HepG2 (cell line): ENCODE results near the gene ERCC6L2. TPM values are rescaled to one million over a fixed set of nuclear protein-coding genes. Genes with fewer than 3 reads are reported as not detected.

Source experiments
- DDIT3 ChIP-seq: sonication (generic); formaldehyde crosslinking; IDR thresholded peaks from 2 replicates; pipeline ENCODE4 v1.4.0; 2020; ENCODE audit warnings: mild to moderate bottlenecking, missing genetic modification reagents
- HNF1A ChIP-seq, 2 experiments: sonication (generic) in 1 of 2; formaldehyde crosslinking in 1 of 2; IDR thresholded peaks; 2 replicates each; pipeline versions ENCODE4 v1.4.0 to v1.6.1; 2016 to 2020; ENCODE audit warnings: borderline replicate concordance in 1 of 2, low read depth in 1 of 2, mild to moderate bottlenecking in 1 of 2, missing genetic modification reagents in 1 of 2
- MLXIP ChIP-seq: sonication (generic); formaldehyde crosslinking; IDR thresholded peaks from 2 replicates; pipeline ENCODE4 v1.9.0; 2021; ENCODE audit warnings: missing genetic modification reagents, borderline replicate concordance
- NKX3-1 ChIP-seq: sonication (generic); formaldehyde crosslinking; IDR thresholded peaks from 2 replicates; pipeline ENCODE4 v1.5.0; 2020; ENCODE audit warnings: missing genetic modification reagents
- NR0B2 ChIP-seq: sonication (generic); formaldehyde crosslinking; IDR thresholded peaks from 2 replicates; pipeline ENCODE4 v1.4.0; 2020; ENCODE audit warnings: mild to moderate bottlenecking, missing genetic modification reagents
- SALL2 ChIP-seq: sonication (generic); formaldehyde crosslinking; IDR thresholded peaks from 2 replicates; pipeline ENCODE4 v1.8.1; 2023; ENCODE audit warnings: mild to moderate bottlenecking, missing genetic modification reagents, inconsistent platforms
- SMAD1 ChIP-seq: sonication (generic); formaldehyde crosslinking; IDR thresholded peaks from 2 replicates; pipeline ENCODE4 v1.4.0; 2020; ENCODE audit warnings: missing genetic modification reagents, low read depth, mild to moderate bottlenecking, borderline replicate concordance
- TEF ChIP-seq: sonication (generic); formaldehyde crosslinking; IDR thresholded peaks from 2 replicates; pipeline ENCODE4 v1.5.0; 2020; ENCODE audit warnings: missing genetic modification reagents
- ZBTB1 ChIP-seq: sonication (generic); formaldehyde crosslinking; IDR thresholded peaks from 2 replicates; pipeline ENCODE4 v1.4.0; 2020; ENCODE audit warnings: missing genetic modification reagents, borderline replicate concordance
- ZNF691 ChIP-seq: sonication (generic); formaldehyde crosslinking; IDR thresholded peaks from 2 replicates; pipeline ENCODE4 v1.4.0; 2020; ENCODE audit warnings: missing genetic modification reagents, low read depth, mild to moderate bottlenecking, borderline replicate concordance
- polyA plus RNA-seq, 8 experiments: library from polyadenylated mRNA; depleted of rRNA in 3 of 8; stranded (reverse) in 7 of 8; unstranded in 1 of 8; fragments of >200 nt; fragmentation: Illumina TruSeq in 4 of 8; extraction: Trizol in 4 of 8; gene quantifications; 2 replicates each; pipeline versions ENCODE4 v1.2.1 to v1.2.3, GENCODE V29; 2011 to 2016; ENCODE audit warnings: low read depth in 4 of 8, missing spikeins in 1 of 8, mixed read lengths in 1 of 8; ENCODE audit not compliant: insufficient read depth in 1 of 8
- total RNA-seq, 5 experiments: library from RNA; depleted of rRNA; stranded (reverse); fragments of >200 nt; fragmentation: Illumina TruSeq; extraction: Trizol; gene quantifications; 2 replicates each; pipeline ENCODE4 v1.2.3, GENCODE V29; 2016; ENCODE audit warnings: low read depth in 1 of 5
- TF ChIP-seq, protein P1 (sequence below): IDR thresholded peaks from 2 replicates; pipeline ENCODE4 v1.6.1; 2016; ENCODE audit warnings: control low read depth
- TF ChIP-seq, protein P2 (sequence below): sonication (generic); formaldehyde crosslinking; IDR thresholded peaks from 2 replicates; pipeline ENCODE4 v1.4.0; 2020; ENCODE audit warnings: mild to moderate bottlenecking, missing genetic modification reagents

Gene ERCC6L2
- total and polyA plus RNA-seq, 2 of the 13 experiments (the other 11 are each of a cell fraction or from before 2014, with no cell fraction given) = 13.4 to 45.9 TPM

DNA sequence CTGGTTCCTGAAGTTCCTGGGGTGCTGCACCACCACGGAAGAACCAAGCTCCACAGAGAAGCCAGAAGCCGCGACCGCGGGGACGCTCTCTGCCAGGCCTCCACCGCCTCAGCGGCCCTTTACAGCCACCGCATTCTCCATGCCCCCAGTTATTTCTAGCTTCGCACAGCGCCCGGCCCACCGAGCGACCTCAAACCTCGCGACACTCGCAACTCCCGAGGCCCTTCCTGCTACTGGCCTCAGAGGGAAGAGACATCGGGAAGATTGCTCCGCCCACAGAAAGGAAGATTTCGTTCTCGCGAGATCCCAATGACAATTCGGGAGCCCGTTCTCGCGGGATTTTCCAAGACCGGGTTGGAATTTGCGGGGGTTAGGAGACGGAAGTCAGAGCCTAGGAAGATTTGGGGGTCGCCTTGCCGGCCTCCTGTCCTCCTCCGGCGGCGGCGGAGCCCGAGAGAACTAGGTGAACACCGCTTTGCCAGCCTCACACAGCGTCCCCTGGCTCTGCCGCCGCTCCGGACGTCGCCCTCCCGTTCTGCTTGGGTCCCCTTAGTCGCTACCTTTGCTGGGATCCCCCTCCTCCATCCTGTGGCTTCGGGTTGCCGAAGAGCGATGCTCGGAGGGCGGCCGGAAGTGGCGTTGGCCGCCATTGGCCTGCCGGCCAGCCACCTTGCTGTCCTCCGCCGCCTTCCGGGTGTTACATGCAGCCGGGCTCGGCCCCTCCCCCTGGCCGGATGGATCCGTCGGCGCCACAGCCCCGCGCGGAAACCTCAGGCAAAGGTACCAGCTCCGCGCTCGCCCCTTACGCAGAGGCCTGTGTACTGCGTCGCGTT is at the start of gene ERCC6L2 (continued):
- TF ChIP-seq TEF (CRISPR knock-in tag) (0 out of 2 replicates have a peak, but pooled peaks have one; percentile 35), ZNF691 (peak; percentile 88; the same call in 1 of the 2 replicates), NR0B2 (CRISPR knock-in tag) (peak; percentile 94), ZBTB1 (CRISPR knock-in tag) (no peak), DDIT3 (CRISPR knock-in tag) (no peak), MLXIP (CRISPR knock-in tag) (no peak), NKX3-1 (peak; percentile 40; the same call in 1 of the 2 replicates), SALL2 (peak; percentile 93; the same call in 1 of the 2 replicates), HNF1A (IDR thresholded peaks at IDR 0.05; ENCODE audit: low read depth) (no peak; the same call in 1 of the 2 replicates), HNF1A (CRISPR knock-in tag; IDR thresholded peaks at IDR 0.05; ENCODE audit: borderline replicate concordance) (peak; percentile 47; the same call in 1 of the 2 replicates), SMAD1 (peak; percentile 21; the same call in 1 of the 2 replicates)
- TF ChIP-seq, protein P1, sequence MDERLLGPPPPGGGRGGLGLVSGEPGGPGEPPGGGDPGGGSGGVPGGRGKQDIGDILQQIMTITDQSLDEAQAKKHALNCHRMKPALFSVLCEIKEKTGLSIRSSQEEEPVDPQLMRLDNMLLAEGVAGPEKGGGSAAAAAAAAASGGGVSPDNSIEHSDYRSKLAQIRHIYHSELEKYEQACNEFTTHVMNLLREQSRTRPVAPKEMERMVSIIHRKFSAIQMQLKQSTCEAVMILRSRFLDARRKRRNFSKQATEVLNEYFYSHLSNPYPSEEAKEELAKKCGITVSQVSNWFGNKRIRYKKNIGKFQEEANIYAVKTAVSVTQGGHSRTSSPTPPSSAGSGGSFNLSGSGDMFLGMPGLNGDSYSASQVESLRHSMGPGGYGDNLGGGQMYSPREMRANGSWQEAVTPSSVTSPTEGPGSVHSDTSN (CRISPR knock-in tag) = no peak; the same call in none of the 2 replicates
- TF ChIP-seq, protein P2, sequence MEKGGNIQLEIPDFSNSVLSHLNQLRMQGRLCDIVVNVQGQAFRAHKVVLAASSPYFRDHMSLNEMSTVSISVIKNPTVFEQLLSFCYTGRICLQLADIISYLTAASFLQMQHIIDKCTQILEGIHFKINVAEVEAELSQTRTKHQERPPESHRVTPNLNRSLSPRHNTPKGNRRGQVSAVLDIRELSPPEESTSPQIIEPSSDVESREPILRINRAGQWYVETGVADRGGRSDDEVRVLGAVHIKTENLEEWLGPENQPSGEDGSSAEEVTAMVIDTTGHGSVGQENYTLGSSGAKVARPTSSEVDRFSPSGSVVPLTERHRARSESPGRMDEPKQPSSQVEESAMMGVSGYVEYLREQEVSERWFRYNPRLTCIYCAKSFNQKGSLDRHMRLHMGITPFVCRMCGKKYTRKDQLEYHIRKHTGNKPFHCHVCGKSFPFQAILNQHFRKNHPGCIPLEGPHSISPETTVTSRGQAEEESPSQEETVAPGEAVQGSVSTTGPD = peak; percentile 73
